GM18517 (cell line): ENCODE data around the gene EEF1G.
"Not testable (repeated sequence)": the region's sequence is repeated elsewhere in the genome, so short reads cannot be mapped to it uniquely, and the experiment has no call there.

Experiments used
- ATAC-seq: cut with Tn5 transposase; IDR thresholded peaks from one replicate; pipeline ENCODE4 v1.9.1; 2021; ENCODE audit warnings: mild to moderate bottlenecking, moderate library complexity; ENCODE audit not compliant: unreplicated experiment

The EEF1G gene

DNA sequence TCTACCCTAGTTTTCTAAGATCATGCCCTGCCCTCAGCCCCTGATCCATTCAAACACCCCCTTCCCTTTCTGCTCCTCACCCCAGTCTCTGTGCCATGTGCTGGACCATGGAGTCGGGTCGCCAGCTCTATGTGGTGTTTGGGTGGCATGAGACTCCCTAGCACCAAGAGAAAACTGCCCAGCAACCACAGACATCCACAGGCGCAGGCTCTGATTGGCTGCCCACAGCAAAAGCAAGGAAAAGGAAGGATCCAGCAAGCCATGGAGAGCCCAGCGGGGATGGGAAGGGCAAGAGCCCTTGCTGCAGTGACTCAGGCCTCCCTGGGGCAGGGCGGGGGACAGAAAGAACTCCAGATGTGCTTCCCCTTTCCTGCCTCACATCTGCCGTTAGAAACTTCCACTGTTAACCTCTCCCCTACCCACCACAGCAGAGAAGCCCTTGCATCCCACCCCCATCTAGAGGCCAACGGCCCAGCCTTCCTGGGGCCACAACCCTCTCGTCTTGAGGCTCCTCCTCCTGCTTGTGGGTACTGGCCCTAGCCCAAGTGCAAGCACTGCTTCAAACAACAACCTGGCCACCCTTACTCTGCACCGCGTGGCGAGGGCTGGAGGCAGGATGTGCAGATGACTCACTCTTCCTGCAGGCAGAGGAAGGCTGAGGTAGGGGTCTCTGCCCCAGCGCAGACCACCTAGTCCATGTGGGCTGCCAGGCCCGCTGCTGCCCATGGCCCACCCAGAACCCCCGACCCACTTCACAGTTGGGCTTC is 17.4 kb downstream of the EEF1G start:
- ATAC-seq = no peak

DNA sequence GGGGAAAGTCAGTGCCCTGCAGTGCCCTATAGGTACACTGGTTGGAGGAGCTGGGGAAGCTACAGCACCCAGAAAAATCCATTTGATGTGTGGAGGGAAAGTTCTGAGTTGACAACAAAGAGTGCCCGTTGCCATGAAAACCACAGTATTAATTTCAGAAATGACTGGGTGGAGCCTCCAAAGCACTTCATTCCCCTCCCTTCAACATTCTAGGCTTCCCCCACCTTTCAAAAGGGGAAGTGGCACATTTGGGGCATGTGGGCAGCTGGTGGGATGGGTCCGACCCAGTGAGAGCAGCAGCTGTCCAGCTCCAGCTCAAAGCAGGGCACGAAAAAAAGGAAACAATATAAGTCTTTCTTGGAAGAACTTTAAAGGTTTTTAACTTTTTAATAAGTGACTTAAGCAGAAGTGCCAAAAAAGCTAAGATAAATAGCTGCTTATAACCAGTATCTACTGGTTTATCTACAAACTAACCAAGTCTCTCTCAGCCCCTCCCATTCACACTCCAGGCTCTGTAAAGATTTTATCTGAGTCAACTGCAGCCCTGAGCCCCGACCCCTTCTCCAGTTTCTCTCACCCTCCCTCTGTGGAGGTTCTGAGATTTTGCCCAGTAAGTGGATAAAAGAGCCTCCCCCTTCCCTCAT is 18.1 kb downstream of the EEF1G start:
- peak; percentile 47 for ATAC-seq

DNA sequence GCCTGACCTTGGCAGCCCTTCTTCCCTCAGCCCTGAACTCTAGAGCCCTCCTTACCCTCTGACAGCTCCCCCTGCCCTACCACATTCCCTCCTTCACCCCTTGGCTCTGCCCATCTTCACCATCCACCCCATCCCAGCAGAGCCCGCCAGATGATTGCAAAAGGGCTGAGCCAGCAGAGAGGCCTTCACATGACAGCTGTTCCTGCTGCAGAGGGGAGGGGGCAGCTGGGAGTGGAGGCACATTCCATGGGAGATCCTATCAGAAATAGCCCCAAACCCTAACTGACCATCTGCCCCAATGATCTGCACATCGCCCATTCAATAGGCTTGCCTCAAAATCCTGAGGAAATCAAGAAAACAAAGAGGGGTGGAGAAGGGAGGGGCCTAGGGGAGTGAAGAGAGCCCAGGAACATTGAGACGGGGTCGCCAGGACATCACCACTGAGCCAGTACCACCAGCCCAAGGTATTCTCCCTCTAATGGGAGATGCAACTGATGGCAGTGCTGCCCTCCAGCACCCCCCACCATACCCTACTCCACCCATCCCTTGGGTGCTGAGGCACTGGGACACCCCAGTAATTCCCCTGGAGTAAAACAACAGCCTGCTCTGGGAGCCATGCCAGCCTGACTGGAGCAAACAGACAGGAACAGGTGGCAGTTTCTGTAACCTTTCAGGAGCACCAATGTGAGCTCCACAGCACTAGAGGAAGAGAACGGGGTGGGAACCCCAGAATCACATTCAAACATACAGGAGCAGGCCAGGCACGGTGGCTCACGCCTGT is 19.1 kb downstream of the EEF1G start:
- no peak for ATAC-seq

DNA sequence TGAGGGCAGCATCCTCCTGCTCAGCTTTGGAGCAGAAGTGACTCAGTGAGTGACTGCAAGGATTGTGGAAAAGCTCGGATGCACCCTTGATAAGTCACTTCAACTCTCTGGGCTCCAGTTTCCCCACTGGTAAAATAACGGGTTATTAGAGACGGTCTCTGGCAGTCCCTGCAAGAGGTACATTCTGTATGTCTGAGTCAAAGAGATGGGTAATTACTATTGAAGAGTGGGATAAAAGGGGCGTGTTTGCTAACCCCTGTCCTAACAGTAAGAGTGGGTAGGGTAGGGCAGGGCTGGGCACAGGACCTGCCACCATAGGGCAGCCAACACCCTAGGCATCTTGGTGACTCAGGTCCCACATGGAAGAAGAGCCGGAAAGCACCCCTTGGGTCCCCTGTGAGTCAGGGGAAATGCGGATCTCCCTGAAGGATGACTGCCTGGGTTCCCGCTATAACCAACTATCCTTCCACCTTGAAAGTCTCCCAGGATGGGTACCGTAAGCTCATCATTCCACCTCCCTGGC is 19.8 kb downstream of the EEF1G start:
- ATAC-seq = no peak

DNA sequence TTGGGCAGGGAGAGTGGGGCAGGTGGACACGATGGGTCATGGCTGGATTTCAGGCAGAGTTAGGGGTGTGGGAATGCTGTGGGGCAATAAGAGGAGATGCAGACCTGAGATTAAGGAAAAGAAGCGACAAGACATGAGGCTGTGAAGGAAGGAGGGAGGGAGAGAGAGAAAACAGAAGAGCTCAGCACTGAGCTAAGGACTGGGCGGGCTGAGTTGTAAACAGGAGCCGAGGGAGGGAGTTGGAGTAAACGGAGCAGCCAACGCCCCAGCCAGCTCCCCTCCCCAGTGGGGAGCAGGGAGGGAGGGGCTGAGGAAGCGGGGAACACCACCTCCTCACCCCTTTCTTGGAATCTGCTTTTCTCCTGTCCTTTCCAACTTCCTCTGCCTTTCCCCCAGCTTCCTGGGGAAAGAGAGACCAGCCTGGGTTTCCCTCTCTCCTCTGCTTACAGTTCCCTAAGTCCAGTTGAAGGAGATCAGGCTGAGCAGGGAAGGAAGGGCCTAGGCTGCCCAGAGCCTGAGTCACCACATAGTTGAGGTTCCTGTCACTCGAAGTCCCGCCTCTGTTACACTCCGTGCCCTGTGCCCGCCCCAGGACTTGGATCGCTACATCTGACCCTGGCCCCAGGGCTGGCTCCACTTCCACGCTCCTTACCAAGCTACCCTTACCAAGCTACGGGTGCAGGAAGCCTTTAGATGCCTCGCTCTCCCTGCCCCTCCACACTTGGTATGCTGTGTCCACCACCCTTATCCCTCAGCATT is 20.4 kb downstream of the EEF1G start:
- no peak for ATAC-seq

DNA sequence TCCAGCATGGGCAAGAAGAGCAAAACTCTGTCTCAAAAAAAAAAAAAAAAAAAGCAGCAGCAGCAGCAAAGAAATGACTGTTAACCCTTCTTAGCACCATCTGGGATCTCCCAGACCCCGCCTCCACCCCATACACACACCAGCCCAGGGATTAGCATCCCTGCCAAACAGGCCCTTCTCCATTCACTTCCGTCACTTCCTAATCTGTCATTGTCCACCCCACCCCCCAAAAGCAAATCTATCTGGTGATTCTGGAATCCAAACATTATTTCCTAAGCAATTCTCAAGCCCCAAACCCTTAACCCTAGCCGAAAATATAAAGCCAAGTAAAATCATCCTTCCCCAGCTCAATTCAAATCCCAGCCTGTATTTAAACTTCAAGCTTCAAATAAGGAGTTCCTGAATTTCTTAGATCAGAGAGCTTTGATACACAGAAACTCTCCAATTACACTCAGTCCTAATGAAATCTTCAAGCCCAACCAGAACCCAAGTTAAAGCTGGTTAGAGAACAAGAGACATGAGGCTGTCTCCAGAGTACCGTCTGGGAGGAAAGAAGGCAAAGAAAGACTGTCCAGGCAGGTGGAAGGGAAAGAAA is 21.1 kb downstream of the EEF1G start:
- no peak for ATAC-seq

DNA sequence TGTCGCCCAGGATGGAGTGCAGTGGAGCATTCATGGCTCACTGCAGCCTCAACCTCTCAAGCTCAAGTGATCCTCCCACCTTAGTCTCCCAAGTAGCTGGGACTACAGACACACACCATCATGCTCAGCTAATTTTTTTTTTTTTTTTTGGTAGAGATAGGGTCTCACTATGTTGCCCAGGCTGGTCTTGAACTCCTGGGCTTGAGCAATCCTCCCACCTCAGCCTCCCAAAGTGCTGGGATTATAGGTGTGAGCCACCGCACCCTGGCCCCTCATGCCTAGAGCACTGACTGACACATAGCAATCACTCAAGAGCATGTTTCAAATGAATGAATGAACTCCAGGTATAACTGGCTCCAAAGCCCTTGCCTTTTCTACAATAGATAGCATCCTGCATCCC is 23.2 kb downstream of the EEF1G start:
- ATAC-seq = not testable (repeated sequence)

DNA sequence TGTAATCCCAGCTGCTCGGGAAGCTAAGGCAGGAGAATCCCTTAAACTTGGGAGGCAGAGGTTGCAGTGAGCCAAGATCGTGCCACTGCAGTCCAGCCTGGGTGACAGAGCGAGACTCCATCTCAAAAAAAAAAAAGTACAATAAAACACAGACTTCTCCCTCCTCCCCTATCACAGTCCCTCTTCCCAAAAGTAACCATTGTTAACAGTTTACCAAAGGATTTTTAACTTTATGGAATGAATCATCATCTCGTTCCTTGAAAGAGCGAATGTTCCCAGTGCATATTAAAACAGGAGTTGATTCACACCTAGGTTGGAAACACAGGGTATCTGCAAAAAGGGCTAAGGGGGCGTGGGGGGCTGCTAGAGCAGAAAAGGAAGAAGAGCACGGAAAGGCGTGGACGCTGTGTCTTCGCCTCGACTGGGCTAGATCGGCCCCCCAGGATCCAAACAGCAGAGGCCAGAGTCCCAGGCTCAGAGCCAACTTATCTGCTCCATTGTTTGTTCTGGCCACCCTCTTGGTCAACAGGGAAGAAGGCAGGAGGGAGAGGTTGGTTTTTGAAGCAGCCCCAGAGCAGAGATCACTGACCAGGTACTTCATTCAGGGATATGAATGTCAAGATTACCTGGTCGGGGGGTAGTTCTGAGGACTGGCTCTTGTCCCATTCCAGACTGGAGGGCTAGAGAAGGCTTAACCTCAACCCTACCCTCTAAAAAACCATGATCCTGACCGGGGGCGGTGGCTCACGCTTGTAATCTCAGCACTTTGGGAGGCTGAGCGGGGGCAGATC is 25.0 kb downstream of the EEF1G start:
- ATAC-seq = no peak

DNA sequence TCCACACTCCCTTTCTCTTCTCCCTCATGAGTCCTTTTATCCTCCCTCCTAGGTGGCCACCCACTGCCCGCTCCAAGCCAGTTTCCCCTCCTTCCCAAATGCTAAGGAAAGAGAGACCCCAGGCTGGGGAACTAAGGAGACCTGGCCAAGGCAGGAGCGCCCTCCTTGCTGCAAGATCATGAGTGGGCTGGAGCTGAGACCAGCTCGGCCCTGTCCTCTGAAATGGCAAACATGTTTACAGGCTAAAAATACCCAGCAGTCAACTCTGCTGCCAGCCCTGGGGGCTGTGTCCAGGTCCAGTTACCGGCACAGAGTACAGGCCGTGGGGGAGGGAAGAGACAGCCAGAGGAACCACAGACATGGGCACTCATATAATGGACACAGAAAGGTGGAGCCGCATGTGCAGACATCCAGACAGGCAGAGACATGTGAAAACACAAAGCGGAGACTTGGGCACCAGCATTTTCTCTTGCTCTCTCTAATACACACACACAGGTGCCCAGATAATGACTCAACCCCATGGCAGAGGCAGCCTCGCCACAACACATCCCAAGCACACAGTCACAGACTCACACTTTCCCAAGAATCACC is 25.9 kb downstream of the EEF1G start:
- no peak for ATAC-seq

DNA sequence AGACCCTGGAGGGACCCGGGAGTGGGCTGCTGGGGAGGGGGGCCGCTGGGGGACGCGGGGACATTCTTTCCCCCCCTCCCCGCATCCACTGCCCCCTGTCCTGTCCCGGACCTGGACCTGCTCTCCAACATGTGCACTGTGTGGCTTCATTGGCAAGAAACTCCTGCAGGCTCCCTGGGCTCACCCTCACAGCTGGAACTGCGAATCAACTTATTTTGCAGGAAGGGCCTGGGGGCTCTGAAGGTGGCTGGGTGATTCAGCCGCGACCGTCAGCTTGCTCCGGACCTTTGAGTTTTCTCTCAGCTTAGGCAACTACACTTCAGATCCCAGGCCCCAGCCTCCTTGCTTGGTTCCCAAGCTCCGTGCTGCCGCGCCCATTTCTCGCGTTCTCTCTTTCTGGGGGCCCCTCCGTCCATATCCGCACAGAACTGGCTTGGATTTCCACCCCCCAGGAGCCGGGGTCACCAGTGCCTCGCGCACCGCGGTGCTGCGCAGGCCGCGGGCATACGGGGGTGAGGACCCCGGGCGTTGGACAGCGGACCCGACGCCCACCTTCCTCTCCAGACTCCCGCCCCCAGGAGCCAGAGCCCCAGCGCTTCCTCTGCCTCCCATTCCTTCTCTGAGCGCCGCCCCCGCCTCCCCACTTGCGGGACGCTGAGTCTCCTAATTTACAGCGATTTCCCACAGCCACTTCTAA is 26.6 kb downstream of the EEF1G start:
- ATAC-seq = no peak

DNA sequence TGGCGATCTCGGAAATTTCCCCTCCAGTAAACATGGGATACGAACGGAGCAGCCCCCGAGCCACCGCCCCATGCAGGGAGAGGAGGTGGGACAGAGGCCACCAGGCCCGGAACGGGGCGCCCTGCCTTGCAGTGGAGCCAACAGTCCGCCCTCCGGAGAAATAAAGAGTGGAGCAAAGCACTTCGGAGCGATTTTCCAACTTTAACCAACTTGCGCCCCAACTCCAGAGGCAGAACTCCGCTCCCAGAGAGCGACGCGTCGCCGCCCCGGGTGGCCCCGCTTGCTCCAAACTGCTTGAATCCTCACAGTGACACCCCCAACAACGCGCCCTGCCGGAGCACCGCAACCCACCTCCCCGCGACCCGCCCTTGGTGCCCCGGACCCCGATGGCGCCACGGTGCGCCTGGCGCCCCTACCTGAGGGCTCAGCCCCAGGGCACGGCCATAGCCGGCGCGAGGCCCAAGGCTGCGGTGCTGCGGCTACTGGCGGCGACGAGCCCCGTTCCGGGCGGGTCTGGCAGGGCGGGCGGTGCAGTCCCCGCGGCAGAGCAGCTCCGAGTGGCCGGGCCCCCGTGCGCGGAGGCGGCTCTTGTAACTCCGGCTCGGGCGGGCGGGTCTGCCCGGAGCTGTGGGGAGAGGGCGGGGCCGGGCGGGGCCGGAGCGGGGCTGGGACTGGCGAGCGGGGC is 27.3 kb downstream of the EEF1G start, which contains the start of gene AHNAK:
TSS of gene AHNAK (minus strand) at position 563 of the 685 bp plus-strand sequence. CDS start 10,708 bp downstream, outside the sequence.
- ATAC-seq = no peak

DNA sequence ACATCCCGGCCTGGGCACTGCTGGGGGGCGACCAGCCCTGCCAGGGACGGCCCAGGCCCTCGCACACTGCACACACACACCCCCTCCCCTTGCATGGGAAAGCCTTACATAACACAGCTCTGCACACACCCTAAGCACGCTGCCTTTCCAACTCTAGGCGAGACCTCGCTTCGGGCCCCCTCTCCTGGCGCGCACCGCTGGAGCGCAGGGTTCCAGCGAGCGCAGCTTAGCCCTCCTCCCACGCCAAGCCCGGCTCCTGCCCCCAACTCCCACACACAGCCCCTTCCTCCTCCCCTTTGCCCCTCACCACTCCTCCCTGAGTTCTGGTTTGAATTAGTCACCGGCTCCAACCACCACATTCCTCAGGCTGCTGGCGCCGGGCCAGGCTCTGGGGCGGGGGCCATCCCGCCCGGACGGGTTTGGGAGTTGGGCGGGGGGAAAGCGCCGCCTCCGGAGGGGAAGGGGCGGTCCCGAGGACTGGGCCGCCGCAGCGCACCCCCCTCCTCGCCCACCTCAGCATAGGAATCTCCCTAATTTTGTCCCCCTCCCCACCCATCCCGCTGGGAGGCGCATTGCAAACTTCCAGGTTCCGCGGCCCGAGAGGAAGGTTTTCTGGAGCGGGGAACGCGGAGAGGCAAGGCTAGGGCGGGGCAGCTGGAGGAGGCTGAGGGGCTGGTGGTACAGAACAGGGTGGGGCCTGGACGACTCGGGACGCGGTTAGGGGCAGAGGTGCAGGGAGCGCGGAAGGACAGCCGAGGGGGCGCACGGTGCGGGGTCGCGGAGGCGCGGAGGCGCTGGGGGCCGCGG is 28.1 kb downstream of the EEF1G start:
- no peak for ATAC-seq

DNA sequence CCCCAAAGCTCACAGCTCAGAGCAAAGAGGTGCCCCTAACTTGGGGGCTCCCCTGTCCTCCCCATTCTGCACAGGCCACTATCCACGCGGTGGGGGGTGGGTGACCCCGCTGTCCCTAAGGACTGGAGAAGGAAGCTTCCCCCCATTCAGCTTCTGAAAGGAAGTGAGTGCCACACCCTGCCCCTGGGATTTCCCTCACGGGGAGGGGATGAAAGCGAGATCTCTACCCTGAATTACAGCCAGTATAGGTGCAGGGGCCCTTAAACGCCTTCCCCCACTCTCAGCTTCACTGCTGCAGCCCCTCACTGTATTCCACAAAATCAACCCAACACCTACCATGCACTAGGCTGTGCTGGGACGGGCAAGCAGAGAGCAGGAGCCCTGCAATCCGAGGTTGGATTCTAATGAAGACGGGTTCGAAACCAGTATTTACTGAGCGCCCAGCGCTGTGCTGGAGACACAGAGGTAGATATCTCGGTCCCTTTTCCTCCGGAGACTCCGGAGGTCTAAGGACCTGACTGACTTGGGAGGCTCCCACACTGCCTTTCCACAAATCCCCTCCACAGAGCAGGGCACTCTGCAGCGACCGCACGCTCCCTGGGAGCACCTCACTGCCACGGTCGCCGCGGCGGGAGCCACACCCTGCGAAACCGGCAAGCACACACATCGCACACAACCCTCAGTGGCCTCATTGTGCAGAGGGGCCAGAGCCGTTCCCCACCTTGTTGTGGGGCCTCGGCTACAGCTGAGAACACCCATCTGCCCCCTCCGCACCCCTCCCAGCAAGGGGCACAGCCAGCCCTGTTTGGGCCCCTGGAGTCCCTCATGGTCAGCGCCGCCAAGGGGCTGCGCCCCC is 28.9 kb downstream of the EEF1G start:
- ATAC-seq = no peak

DNA sequence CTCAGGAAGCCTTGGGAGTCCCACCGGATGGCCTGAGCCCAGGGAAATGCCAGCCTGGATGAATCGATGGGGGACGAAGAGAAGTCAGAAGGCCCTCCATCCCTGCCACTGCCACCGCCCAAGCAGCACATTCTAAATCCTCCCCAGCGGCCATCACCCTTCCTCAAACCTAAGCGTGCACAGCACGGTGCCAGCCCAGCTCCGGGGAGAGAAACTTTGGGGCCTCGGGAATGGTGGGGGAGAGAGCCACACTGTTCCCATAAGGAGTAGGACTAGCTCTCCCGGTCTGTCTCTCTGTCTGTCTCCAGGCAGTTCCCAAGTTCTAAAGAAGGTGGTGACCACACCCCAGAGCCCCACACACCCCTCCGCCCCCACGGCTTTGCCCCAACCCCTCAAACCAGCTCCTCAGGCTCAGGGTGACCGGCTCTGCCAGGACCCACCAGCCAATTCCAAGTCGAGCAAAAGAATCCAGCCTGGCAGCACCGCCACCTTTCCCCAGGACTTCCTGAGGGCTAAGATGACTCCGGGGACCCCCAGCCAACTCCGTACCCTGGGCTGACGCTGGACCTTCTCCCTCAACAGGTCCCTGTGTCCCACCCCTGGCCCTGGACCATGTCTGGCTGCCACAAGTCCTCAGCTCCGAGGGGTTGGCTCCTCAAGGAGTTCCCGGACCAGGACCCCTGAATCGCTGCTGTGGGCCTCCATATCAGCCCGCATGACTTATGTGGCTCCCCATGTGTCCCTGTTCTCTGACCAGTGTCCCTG is 29.8 kb downstream of the EEF1G start:
- no peak for ATAC-seq

DNA sequence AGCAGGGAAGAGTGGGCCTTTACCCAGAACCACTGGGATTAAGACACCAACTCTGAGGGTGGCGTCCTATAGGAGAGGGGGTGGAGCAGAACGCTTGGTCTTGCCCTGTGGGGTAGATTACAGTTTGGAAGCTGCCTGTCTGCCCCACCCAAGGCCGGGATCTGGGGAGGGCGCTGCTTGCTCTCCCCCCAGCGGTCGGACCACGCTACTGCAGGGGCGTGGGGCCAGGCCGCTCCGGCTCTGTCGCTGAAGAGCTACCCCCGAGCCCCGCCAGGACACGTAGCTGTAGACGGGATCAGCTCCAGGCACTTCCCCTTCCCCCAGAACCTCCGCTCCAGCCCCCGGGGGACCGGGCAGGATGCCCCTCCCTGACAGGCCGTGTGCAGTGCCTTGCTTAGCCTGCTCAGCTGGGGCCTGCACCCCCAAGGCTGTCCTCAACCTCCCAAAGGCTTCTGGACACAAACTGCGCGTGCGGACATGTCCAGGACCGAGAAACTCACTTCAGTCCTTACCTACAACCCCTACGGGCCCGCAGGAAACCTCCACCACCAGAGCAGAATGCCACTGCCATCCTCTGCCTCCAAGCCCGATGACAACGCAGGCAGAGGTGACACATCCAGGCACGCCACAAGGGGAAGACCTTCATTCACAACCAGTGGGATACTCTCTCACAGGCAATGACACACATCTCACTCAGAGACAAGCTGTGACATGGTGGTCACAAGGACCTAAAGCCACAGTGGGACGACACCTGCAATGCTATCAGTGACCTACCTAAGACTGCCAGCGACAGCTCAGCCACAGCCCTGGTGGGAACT is 30.7 kb downstream of the EEF1G start:
- ATAC-seq = no peak
